ENCODE results near the gene CBLN3.
"Not testable (repeated sequence)": the region's sequence is repeated elsewhere in the genome, so short reads cannot be mapped to it uniquely, and the experiment has no call there.

The CBLN3 gene

DNA sequence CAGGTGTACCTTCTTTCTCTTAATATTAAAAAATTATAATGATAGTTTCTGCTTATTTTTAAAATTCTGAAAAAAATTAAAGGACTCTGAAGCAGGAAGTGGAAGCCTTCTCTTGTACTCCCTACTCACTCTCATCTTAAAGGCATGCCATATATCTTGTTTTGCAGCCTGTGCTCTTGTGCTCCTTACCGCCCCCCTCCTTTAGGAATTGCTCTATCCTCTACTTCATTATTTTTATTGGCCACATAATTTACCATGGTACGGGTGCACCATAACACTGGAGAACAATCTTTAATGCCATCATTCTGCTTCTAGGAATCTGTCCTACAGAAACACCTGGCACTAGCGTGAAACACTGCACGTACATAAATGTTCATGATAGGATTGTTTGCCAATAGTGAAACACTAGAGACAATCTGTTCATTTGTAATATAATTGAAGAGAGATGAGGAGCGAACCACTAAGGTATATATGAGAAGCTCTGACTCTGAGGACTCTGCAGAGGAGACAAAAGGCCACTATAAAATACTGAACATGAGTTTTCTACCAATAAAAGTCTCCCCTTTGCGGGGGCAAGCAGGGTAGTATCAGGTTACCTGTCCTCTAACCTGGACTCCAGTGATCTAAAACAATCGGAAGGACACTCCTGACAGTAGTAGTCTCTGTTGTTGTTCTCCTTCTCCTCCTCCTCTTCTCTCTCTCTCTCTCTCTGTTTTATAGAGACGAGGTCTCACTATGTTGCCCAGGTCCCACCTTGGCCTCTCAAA lies 37.0 kb downstream of the CBLN3 start:
- no peak for DNase-seq (ENCODE audit: extremely low read depth, low read depth)
- TF ChIP-seq, protein P1, sequence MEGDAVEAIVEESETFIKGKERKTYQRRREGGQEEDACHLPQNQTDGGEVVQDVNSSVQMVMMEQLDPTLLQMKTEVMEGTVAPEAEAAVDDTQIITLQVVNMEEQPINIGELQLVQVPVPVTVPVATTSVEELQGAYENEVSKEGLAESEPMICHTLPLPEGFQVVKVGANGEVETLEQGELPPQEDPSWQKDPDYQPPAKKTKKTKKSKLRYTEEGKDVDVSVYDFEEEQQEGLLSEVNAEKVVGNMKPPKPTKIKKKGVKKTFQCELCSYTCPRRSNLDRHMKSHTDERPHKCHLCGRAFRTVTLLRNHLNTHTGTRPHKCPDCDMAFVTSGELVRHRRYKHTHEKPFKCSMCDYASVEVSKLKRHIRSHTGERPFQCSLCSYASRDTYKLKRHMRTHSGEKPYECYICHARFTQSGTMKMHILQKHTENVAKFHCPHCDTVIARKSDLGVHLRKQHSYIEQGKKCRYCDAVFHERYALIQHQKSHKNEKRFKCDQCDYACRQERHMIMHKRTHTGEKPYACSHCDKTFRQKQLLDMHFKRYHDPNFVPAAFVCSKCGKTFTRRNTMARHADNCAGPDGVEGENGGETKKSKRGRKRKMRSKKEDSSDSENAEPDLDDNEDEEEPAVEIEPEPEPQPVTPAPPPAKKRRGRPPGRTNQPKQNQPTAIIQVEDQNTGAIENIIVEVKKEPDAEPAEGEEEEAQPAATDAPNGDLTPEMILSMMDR (IDR thresholded peaks at IDR 0.05; ENCODE audit: low read depth, low read length): no peak

DNA sequence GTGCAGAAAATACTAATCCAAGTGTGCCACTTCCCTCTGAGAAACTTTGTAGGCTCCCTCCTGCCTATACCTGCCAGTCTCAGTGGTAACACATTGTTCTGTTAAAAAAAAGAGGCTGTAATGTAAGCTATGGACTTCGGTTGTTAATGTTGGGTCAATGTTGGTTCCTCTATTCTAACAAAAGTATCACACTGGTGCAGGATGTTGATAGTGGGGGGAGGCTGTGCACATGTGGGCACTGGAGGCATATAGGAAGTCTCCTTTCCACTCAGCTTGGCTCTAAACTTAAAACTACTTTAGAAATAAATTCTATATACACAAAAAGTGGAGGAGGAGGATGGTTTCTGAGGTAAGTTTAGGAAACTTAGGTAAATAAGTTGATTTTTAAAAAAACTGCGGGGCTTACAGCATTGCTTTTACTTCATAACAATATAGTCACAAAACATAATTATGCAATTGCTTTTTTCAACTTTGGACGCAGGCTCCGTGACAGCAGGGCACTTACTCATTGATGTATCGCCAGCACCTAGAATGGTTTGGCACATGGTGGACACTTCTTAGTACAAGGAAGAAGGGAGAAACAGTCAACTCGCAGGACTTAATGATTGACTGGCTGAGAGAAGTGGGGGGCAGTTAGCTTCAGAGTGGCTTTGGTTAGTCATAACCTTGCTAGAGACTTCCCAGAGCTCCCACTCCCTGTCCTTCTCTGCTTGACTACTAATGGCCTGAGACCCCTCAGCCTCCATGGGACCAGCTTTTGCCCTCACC lies 38.6 kb downstream of the CBLN3 start:
- TF ChIP-seq, protein P1 (IDR thresholded peaks at IDR 0.05; ENCODE audit: low read depth, low read length): no peak
- DNase-seq (ENCODE audit: extremely low read depth, low read depth): no peak

DNA sequence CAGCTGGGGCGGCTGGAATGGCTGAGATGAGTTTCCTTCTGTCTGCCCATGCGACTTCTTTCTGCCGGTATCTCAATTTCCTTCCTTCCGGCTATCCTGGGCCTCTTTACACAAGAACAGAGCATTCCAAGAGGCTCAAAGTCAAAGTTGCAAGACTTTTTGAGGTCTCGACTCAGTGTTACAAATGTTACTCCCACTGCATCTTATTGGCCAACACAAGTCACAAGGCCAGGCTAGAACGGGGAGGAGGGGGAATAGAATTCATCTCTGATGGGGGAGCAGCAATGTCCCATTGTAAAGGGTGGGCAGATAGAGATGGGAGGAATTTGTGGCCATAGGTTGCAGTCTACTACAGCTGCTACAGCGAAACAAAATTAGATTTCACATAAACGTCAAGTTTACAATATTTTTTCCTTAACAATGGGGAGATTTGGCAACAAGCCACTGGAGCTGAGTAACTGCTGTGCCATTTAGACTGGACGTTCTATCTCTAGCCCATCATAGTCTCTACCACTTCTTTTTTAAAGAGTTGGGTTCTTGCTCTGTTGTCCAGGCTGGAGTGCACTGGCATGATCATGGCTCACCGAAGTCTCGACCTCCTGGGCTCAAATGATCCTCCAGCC lies 40.1 kb downstream of the CBLN3 start:
- DNase-seq (ENCODE audit: extremely low read depth, low read depth): no peak
- TF ChIP-seq, protein P1 (IDR thresholded peaks at IDR 0.05; ENCODE audit: low read depth, low read length): no peak

DNA sequence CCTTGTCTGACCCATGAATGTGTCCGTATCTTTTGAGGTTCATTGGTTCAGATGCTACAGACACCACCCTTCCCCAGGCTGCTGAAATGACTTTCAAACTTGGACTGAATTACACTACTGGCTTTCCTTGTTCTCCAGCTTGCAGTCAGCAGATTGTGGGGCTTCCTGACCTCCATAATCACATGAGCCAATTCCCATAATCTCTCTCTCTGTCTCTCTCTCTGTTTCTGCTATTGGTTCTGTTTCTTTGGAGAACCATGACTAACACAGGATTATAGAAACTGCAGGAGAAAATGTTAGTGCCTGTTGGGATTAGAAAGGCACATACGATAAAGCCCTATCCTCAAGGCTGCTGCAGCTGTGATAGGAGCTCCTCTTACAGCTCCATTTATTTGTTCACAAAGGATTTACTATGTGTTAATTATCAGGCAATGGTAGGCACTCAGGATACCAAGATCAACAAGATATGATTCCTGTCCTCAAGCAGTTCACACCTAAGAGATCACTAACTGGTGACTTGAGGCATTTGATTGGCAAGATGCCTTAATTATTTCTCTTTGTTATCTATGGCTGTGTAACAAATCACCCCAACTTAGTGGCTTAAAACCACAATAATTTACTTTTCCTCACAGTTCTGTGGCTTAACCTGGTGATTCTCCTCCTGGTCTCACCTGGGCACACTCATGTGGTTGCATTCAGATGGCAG lies 40.8 kb downstream of the CBLN3 start:
- TF ChIP-seq, protein P1 (IDR thresholded peaks at IDR 0.05; ENCODE audit: low read depth, low read length): no peak
- no peak for DNase-seq (ENCODE audit: extremely low read depth, low read depth)

DNA sequence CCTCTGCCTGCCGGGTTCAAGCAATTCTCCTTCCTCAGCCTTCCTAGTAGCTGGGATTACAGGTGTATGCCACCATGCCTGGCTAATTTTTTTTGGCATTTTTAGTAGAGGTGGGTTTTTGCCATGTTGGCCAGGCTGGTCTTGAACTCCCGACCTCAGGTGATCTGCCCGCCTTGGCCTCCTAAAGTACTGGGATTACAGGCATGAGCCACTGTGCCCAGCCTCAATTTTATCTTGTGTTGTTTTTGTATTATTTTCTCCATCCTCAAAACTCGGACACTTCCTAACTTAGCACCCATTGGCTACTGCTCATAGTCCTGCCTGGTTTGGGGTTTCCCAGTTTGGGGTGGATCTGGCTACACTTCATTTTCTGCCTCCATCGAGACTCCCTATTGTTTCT lies 41.9 kb downstream of the CBLN3 start:
- not testable (repeated sequence) for DNase-seq (ENCODE audit: extremely low read depth, low read depth)

DNA sequence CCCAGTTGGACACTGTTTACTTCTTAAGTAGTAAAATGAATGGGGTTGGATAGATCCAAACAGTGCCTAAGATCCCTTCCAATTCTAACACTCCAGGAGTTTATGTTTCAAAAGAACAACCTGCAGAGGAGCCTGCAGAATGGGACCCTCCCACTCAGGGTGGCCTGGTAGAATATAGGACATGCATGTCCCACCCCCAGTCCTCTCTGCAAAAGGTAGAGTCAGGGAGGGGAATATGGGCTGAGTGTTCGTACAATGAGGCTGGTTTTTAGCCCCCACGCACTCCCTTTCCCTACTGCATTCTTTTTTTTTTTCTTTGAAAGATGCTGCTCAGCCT lies 42.5 kb downstream of the CBLN3 start:
- DNase-seq (ENCODE audit: extremely low read depth, low read depth): no peak
- TF ChIP-seq, protein P1 (IDR thresholded peaks at IDR 0.05; ENCODE audit: low read depth, low read length): no peak

DNA sequence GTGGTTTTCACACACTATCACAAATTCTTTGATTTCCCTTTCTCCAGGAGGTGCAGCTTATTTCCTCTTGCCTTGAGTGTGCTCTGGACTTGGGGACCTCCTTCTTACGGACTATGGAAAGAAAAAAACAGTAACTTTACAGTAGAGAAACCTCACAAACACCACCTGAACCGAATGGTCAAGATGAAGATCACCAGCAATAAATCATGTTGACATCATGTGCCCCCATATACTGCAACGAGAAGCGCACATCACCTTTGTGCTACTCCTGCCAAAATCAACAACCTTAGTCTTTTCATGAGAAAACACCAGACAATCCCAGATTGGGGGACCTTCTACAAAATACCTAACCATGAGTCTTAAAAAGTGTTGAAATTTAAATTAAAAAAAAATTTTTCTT lies 43.9 kb downstream of the CBLN3 start:
- DNase-seq (ENCODE audit: extremely low read depth, low read depth): no peak
- TF ChIP-seq, protein P1 (IDR thresholded peaks at IDR 0.05; ENCODE audit: low read depth, low read length): no peak
